ENCODE data around the gene SHROOM4. TPM values are rescaled to one million over a fixed set of nuclear protein-coding genes. Genes with fewer than 3 reads are reported as not detected.

The SHROOM4 gene
- total RNA-seq, 4 donors from 2014 or later, result 6.3 to 54.7 (median 35.4) TPM

DNA sequence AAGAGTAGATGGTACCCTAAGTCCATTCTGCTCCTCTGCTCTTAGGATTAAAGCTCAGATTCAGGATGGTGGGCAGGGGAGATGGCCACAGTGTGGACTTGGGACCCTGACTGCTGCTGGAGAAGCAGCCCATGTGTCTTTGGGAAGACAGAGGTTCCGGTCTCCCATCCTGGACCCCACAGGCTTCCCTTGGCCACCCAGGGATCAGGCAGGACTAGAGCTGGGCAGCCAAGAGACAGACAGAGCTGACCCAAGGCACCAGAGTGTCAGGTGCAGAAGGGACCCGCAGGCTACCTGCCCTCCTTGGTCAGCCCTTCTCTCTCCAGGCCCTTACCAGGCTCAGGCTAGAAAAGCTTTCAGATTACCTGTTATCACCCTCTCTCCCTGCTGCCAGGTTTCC lies 25.7 kb upstream of the SHROOM4 start:
- ATAC-seq (ENCODE audit: low FRiP score) (no peak), DNase-seq (ENCODE audit: low spot score) (no peak)
- TF ChIP-seq CTCF (IDR thresholded peaks at IDR 0.05), result no peak

DNA sequence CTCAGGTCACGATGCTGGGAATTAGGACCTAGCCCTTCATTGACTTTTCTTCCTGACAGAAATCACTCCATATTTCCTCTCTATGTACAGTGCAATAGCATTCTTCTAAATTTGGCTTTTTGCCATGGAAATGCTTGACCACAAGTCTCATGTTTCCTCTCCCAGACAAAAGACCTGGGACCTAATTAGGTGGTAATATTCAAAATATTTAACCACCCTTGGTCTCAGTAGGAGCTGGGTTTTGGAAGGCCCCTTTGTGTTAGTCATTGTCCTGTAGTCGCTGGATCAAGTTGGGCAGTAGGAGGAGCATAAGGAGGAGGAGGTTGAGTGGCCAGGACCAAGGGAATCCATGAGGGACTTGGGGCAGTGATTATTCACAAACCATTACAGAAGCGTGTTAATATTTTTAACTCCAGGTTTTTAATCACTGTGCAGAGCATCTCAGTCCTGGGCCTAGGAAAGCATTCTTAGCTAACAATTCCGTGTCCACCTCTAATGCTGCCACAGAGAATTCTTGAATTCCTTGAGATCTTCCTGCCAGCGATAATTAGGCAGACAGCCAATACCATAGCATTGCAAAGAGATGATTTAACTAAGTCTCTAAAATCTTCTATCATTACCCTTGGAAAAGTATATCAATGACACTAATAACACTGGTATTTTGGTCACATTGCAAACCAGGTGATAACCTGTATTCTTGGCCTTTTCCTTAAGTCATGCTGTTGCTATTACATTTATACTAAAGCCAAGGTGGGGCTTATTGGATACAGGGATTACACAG lies 25.0 kb upstream of the SHROOM4 start:
- no peak for TF ChIP-seq CTCF (IDR thresholded peaks at IDR 0.05)
- DNase-seq (ENCODE audit: low spot score) (no peak), ATAC-seq (ENCODE audit: low FRiP score) (no peak)

GRCh38 chrX:50827996-50828395 lies 14.0 kb upstream of the SHROOM4 start:
- TF ChIP-seq CTCF (IDR thresholded peaks at IDR 0.05), result no peak
- ATAC-seq (ENCODE audit: low FRiP score) (no peak), DNase-seq (ENCODE audit: low spot score) (no peak)

DNA sequence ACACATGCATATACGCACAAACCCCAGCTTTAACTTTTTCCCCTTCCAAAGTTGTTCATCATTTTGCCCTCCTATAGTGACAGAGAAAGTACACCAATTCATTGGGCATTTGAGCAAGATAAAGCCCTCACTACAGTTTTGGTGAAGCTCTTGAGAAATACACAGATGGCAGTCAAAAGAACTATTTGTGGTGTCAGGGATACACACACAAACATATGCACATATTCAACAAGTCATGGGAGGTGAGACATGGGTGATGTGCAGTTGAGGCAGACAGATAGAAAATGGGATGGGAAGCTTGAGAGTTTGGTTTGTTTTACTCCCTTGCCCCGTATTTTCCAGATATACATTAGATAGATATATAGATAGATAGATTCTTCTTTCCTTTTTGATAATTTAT lies 11.8 kb upstream of the SHROOM4 start:
- ATAC-seq (ENCODE audit: low FRiP score), result no peak

GRCh38 chrX:50818986-50819385 lies 5.0 kb upstream of the SHROOM4 start:
- no peak for TF ChIP-seq CTCF (IDR thresholded peaks at IDR 0.05)
- DNase-seq (ENCODE audit: low spot score) (no peak), ATAC-seq (ENCODE audit: low FRiP score) (no peak)

More for the DNA sequence above, 11.8 kb upstream of the SHROOM4 start:
- no peak for TF ChIP-seq CTCF (IDR thresholded peaks at IDR 0.05)
- no peak for DNase-seq (ENCODE audit: low spot score)

DNA sequence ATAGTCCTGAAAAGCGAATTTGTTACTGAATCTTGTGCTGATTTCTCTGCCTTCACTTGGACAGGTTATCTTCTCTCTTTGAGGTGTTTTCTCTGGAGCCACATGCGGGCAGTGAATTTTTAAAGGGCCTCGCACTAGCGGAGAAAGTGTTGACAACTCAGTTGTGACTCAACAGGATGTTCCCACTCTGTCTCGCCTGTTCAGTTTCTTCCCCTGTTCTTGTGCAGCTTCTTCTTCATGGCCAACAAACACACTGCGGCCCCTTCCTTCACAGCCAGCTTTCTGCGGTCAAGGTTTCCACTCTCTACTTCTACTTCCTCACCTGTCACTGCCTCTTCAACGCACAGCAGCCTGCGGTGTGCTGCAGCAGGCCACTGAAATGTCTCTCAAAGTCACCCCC lies 1.1 kb upstream of the SHROOM4 start:
- no peak for ATAC-seq (ENCODE audit: low FRiP score)
- no peak for DNase-seq (ENCODE audit: low spot score)
- no peak for TF ChIP-seq CTCF (IDR thresholded peaks at IDR 0.05)

DNA sequence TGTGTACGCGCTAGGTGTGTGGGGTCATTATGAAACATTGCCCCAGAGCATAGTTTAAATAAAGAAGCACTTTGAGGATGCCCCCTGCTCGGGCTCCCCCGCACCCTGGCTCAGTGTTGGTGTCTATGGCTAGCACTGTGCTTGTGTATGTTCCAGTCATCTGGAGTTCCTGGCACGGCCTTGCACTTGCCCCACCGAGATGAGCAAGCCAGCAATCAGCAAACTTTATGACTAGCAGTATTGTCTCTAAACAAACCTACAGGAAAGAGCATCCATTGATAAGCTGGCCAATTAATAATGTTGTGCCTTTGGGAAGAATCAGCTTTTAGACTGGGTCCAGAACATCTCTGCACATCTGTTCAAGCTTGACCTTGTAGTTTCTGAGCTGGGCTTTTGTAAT lies 707 bp upstream of the SHROOM4 start:
- ATAC-seq (ENCODE audit: low FRiP score) (peak; percentile 20), DNase-seq (ENCODE audit: low spot score) (no peak)
- TF ChIP-seq CTCF (IDR thresholded peaks at IDR 0.05), result no peak

All from omental fat pad (tissue), 4 donors.